Vagina (tissue), 2 donors: Measurements from ENCODE around the gene CNTN5.

Experiments
- POLR2A ChIP-seq, 2 donors: fragments of 450-650 bp; IDR thresholded peaks; one replicate each; pipeline ENCODE4 v1.6.1; 2017; ENCODE audit warnings: antibody characterized with exemption in 2 of 2, mild to moderate bottlenecking in 2 of 2, moderate library complexity in 2 of 2
- POLR2AphosphoS5 ChIP-seq, 2 donors: sonication (generic); formaldehyde crosslinking; IDR thresholded peaks; one replicate each; pipeline ENCODE4 v1.9.0; 2017; ENCODE audit warnings: antibody characterized with exemption in 2 of 2, mild to moderate bottlenecking in 2 of 2, low read depth in 1 of 2; ENCODE audit not compliant: insufficient read depth in 1 of 2
- TF ChIP-seq, protein P1 (sequence below), 3 experiments: fragments of 450-650 bp in 2 of 3; fragments of 200-600 bp in 1 of 3; sonication (generic) in 1 of 3; IDR thresholded peaks; one replicate each; pipeline ENCODE4 v1.5.1; 2017 to 2019; ENCODE audit warnings: antibody characterized with exemption in 3 of 3, mild to moderate bottlenecking in 2 of 3, moderate library complexity in 2 of 3

DNA sequence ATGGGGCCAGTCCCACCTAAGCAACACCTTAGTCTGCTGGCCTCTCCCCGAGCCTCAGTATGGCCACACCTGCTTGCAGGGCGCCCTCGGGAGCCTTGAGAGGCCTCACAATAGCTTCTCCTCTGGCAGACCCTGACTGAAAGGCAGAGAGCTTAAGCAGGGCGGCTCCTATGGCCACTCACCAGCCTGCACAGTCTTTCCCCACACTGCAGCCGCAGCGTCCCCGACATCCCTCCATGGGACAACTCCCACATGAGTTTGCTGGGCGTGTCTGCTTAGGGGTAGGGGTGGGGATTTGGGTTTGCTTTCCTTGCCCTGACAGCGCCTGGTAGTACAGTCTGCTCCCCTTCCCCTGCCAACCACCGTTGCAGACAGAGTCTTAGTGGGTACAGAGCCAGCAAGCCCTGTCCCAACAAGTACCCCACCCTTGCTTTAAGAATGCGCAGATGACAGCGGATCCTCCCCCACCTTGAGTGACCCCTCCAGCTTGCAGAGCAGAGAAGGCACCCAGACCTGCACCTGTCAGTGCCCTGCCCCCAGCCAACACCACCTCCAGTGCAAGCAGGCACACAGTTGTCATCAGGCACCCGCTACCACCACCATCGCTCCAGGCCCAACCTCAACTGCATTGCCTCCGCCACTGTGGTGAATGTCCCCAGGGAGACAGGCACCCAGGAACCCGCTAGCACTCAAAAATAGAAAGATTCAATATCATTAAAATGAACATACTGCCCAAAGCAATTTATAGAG lies 1252.5 kb downstream of the CNTN5 start:
- TF ChIP-seq POLR2A (IDR thresholded peaks at IDR 0.05): no peak
- TF ChIP-seq, protein P1, sequence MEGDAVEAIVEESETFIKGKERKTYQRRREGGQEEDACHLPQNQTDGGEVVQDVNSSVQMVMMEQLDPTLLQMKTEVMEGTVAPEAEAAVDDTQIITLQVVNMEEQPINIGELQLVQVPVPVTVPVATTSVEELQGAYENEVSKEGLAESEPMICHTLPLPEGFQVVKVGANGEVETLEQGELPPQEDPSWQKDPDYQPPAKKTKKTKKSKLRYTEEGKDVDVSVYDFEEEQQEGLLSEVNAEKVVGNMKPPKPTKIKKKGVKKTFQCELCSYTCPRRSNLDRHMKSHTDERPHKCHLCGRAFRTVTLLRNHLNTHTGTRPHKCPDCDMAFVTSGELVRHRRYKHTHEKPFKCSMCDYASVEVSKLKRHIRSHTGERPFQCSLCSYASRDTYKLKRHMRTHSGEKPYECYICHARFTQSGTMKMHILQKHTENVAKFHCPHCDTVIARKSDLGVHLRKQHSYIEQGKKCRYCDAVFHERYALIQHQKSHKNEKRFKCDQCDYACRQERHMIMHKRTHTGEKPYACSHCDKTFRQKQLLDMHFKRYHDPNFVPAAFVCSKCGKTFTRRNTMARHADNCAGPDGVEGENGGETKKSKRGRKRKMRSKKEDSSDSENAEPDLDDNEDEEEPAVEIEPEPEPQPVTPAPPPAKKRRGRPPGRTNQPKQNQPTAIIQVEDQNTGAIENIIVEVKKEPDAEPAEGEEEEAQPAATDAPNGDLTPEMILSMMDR (IDR thresholded peaks at IDR 0.05): no peak
- TF ChIP-seq POLR2AphosphoS5 (IDR thresholded peaks at IDR 0.05; ENCODE audit: insufficient read depth in 1 of 2, low read depth in 1 of 2): no peak
